GM20000 (cell line): ENCODE results near the gene FOXB2.
A peak's percentile ranks its signal among the peaks of the same experiment; 100 is the strongest.
"Not testable (repeated sequence)": the region's sequence is repeated elsewhere in the genome, so short reads cannot be mapped to it uniquely, and the experiment has no call there.

Experiments used
- DNase-seq: peaks from one replicate; pipeline ENCODE4 v3.0.0; 2012; ENCODE audit warnings: low spot score
- TF ChIP-seq, protein P1 (sequence below): IDR thresholded peaks from 2 replicates; pipeline ENCODE4 v1.5.1; 2012; ENCODE audit warnings: mild to moderate bottlenecking, control low read depth; ENCODE audit errors: extremely low read depth, missing control alignments

FOXB2 gene

DNA sequence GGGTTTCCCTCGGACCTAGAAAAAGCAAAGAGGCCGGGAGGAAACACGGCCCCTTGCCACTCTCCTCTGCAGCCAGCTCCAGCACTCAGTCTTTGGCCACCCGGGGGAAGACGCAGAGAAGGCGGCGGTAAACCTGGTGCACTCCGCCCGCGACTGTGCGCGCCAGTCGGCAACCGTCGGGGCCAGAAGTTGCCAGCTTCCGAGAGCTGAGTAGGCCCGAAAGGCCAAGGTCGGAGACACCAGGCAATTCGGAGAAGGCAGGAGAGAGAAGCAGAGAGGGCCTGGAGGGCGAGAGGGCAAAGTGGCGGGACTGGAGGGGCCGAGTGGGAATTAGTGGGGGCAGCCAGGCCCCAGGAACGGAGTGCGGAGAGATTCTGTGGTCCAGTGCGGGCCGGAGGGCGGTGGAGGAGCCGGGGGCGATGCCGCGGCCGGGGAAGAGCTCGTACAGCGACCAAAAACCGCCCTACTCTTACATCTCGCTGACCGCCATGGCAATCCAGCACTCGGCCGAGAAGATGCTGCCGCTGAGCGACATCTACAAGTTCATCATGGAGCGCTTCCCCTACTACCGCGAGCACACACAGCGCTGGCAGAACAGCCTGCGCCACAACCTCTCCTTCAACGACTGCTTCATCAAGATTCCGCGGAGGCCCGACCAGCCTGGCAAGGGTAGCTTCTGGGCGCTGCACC, at the start of gene FOXB2:
Gene FOXB2, plus strand, starts transcription at position 420 of the 690 bp plus-strand sequence. Its CDS starts 0 bp downstream, at position 420.
- peak; percentile 33 for DNase-seq
- TF ChIP-seq, protein P1, sequence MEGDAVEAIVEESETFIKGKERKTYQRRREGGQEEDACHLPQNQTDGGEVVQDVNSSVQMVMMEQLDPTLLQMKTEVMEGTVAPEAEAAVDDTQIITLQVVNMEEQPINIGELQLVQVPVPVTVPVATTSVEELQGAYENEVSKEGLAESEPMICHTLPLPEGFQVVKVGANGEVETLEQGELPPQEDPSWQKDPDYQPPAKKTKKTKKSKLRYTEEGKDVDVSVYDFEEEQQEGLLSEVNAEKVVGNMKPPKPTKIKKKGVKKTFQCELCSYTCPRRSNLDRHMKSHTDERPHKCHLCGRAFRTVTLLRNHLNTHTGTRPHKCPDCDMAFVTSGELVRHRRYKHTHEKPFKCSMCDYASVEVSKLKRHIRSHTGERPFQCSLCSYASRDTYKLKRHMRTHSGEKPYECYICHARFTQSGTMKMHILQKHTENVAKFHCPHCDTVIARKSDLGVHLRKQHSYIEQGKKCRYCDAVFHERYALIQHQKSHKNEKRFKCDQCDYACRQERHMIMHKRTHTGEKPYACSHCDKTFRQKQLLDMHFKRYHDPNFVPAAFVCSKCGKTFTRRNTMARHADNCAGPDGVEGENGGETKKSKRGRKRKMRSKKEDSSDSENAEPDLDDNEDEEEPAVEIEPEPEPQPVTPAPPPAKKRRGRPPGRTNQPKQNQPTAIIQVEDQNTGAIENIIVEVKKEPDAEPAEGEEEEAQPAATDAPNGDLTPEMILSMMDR = no peak

DNA sequence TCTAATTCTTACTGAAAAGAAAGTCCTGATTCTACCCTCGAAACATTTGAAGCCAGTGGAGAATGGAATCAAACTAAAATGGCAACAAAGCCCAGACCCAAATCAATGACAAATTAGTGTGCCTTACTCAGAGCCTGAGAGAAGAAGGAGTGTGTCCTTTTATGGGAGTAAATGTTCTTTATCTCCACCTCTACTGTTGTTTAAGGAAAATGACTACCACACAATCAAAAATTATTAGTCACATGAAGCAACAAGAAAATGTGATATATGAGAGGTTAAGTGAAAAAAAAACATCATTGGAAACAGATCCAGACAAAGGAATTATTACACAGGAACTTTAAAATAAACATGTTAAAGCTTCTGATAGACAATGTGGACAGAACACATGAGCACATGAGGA, 49.7 kb upstream of the FOXB2 start:
- no peak for DNase-seq
- TF ChIP-seq, protein P1 = no peak

DNA sequence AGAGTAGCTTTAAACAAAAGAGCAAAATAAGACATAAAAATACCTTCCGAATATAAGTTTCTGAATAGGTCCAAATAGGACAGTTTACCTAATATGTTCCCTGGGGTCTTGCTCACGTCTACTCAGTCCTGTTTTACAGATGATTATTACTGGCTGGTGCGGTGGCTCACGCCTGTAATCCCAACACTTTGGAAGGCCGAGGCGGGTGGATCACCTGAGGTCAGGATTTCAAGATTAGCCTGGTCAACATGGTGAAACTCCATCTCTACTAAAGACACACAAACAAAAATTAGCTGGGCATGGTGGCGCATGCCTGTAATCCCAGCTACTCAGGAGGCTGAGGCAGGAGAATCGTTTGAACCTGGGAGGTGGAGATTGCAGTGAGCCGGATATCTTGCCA, 40.6 kb upstream of the FOXB2 start:
- not testable (repeated sequence) for DNase-seq

DNA sequence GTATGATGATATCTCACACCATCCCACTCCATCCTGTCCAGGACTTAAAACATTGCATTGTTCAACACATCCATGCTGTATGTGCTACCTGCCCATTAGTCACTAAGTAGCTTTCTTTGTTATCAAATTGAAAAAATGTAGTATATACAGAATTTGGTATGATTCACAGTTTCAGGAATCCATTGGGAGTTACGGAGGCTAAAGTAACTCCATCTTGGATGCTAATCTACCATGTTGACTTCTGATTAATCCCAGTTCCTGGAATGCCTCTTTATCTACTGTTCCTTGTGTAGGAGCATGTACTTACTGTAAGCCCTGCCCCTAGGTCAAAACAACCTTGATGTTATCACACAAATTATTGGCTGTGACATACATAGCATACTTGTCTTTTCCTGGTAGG, 38.9 kb upstream of the FOXB2 start:
- no peak for DNase-seq

DNA sequence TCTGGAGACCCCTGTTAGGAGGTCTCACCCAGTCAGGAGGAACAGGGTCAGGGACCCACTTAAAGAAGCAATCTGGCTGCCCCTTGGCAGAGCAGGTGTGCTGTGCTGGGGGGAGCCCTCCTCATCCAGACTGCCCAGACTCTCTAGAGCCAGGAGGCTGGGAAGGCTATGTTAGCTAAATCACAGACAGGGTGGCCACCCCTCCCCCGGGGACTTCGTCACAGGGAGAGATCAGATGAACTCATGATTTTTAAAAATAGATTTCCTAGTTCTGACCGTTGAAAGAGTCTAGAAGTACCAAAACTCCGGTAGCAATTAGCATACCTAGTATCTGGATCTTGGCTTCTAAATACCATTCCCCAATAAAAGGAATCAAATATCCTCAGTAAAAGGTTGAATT, 35.0 kb upstream of the FOXB2 start:
- TF ChIP-seq, protein P1 = no peak
- DNase-seq = no peak

More for the DNA sequence above, 38.9 kb upstream of the FOXB2 start:
- TF ChIP-seq, protein P1 = no peak

DNA sequence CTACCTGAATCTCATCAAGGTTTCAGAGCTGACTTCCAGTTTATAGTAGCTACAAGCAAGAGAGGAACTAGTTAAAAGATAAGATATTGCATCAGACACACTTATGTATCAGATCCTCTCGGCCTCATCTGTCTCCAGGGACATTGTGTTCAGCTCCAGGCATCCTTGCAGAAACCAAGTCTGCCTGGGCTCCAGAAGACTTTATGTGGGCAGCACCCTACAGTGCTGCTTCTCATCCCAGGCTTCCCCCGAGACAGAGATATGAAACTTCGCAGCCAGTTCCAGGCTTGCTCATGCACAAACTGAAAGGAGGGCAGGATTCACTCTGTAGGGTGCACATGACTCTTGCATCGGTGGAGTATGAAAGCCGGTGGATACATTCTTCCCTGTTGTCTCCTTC, 33.9 kb upstream of the FOXB2 start:
- DNase-seq = no peak
- TF ChIP-seq, protein P1 = no peak

DNA sequence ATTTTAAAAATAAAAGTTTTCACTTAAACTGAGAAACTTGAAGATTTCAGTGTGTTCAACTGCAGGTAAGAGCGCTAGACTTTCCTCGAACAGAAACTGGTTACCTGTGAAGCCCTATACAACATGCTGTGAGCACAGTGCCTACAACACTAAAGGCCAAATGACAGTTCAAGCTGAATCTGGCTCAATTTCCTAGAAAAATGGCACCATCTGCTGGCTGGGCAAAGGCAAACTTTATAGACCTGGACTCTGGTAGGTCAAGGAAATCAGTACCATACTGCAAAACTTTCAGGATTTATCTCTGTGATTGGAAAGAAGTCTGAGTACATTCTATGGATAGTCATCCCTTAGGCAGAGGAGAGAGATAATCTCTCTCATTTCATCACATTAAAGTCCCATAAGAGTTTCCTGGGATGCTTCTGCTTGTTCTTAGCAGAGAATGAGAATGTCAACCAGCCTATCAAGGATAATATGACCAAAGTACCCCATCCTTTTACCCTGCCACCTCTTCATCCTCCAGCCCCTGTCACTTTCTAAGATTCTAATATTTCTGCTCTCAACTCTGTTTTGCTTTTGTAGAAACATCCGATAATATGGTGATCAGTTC, 31.8 kb upstream of the FOXB2 start:
- peak; percentile 43 for DNase-seq

More for the DNA sequence above, 31.8 kb upstream of the FOXB2 start:
- TF ChIP-seq, protein P1 = peak; percentile 25
